HG02981 (cell line): Measurements from ENCODE around the gene IFT172.
A peak's percentile ranks its signal among the peaks of the same experiment; 100 is the strongest.
"Not testable (repeated sequence)": the region's sequence is repeated elsewhere in the genome, so short reads cannot be mapped to it uniquely, and the experiment has no call there.

ENCODE experiments used
- ATAC-seq: cut with Tn5 transposase; IDR thresholded peaks from one replicate; pipeline ENCODE4 v1.9.1; 2021; ENCODE audit warnings: mild to moderate bottlenecking, moderate library complexity; ENCODE audit not compliant: unreplicated experiment

IFT172 gene

DNA sequence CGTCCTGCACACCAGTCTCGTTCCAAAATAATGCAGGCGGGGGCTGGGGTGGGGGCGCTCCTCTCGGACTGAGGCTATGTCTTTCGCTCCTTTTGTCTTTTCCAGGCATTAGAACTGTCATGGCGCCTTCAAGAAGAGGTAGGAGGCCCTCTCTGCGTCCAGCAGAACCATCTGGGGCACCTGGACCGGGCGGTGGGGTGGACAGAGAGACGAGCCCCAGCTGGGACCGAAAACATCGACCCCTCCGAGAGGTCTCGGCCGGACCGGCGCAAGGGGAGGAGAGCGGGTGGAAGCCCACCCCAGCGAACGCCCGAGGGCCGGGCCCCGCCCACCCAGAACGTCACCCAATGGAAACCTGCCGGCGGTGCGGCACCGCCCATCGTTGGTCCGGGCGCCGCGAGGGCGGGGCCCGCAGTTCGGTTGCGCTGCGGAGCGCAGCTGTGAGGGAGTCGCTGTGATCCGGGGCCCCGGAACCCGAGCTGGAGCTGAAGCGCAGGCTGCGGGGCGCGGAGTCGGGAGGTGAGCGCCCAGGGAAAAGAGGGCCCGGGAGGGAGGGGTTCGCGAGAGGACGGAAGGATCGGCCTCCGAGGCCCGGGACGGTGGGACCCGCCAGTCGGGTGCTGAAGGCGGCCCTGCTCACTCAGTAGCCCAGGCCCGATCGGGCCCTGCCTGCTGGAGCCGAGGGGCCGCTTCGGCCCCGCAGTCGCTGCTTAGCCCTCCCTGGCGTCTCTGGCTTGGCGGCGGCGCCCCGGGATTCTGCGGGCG, 61.1 kb downstream of the IFT172 start, which contains the start of gene NRBP1:
TSS of gene NRBP1 (plus strand) at position 419 of the 765 bp plus-strand sequence. CDS start 4,643 bp downstream, outside the sequence.
- ATAC-seq = peak; percentile 89

GRCh38 chr2:27427863-27428212, 61.7 kb downstream of the IFT172 start:
- ATAC-seq = no peak

DNA sequence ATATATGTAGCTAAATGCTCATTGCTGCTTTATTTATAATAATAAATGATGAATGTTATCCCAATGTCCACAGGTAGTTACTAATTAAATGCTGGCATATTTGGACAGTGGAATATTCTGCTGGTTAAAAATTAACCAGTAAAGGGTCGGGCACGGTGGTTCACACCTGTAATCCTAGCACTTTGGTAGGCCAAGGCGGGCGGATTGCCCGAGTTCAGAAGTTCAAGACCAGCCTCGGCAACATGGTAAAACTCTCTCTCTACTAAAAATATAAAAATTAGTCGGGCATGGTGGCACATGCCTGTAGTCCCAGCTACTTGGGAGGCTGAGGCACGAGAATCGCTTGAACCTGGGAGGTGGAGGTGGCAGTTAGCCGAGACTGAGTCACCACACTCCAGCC, 64.5 kb downstream of the IFT172 start:
- ATAC-seq = not testable (repeated sequence)

DNA sequence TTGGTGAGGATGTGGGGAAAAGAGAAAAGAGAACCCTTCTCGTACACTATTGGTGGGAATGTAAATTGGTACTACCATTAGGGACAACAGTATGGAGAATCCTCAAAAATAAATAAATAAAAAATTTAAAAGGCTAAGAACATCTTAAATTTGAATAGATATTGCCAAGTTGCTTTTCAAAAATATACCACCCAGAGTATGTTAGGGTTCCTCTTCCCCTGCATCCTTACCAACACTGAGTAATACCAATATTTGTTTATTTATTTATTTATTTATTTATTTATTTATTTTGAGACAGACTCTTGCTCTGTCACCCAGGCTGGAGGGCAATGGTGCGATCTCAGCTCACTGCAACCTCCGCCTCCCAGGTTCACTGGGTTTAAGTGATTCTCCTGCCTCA, 66.6 kb downstream of the IFT172 start:
- ATAC-seq = no peak

GRCh38 chr2:27421660-27422250, 67.8 kb downstream of the IFT172 start:
- ATAC-seq = no peak

DNA sequence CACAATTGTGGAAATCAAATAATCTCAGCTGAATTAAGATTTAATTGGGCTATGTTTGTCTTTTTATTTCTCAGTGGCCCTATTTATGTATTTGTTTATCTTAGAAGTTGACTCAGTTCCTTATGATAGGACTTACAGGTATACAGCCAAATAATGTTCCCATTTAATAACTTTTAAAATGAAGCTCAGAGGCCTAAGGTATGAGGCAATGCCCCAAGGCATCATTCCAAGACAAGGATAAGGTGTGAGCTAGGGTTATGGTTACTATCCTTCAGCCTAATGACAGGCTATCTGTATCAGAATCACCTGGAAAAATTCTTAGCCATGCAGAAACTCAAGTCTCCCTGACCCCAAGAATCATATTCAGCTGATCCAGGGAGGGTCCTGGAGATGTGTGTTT, 68.5 kb downstream of the IFT172 start:
- no peak for ATAC-seq

DNA sequence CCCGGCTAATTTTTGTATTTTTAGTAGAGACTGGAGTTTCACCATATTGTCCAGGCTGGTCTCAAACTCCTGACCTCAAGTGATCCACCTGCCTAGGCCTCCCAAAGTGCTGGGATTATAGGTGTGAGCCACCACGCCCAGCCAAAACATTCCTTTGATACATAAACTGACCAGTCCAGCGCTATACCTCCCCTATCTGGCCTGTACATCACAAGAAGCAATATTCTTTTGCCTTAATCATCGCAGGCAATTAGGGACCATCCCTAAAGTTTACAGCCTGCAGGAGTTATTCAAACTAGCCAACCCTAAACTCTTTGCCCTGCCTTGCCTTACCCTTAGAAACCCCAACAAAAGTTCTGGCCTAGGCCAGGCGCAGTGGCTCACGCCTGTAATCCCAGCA, 73.4 kb downstream of the IFT172 start:
- no peak for ATAC-seq

GRCh38 chr2:27412419-27413152, 77.0 kb downstream of the IFT172 start:
- no peak for ATAC-seq

GRCh38 chr2:27409321-27410073, 80.0 kb downstream of the IFT172 start, which contains the start of gene PPM1G:
TSS of gene PPM1G (minus strand) at chr2:27409591. CDS start at chr2:27409422, 169 bp downstream.
- ATAC-seq = peak; percentile 95

- peak; percentile 32 for ATAC-seq
Observed at GRCh38 chr2:27408601-27409320, 80.8 kb downstream of the IFT172 start.

GRCh38 chr2:27407798-27408491, 81.6 kb downstream of the IFT172 start:
- no peak for ATAC-seq

DNA sequence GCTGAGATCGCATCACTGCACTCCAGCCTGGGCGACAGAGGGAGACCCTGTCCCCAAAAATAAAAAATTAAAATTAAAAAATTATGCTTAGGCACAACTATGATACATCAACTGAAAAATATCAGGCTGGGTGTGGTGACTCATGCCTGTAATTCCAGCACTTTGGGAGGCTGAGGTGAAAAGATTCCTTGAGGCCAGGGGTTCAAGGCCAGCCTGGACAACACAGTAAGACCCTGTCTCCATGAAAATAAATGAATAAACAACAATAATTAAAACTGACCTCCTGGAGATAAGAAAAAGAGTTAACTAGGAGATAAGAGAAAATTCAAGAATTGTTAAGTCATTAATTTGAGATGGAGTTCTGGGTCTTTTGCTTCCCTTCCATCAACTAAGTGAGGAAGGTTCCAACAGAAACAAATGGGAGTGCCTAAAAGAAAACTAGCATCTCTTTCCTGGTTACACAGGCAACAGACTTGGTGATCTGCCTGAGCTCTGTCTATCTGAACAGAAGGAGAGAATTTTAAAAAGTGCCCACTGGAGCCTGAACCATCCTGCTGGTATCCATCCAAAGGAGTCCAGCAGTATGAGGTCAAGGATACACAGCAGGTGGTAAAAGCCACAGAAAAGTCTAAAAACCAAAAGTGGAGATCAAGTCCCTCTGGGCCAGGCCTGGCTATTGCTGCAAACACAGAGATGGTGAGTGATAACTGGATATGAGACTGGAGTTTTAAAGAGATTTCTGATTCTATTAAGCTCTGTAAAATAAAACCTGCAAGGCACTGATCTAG, 89.0 kb downstream of the IFT172 start:
- no peak for ATAC-seq

DNA sequence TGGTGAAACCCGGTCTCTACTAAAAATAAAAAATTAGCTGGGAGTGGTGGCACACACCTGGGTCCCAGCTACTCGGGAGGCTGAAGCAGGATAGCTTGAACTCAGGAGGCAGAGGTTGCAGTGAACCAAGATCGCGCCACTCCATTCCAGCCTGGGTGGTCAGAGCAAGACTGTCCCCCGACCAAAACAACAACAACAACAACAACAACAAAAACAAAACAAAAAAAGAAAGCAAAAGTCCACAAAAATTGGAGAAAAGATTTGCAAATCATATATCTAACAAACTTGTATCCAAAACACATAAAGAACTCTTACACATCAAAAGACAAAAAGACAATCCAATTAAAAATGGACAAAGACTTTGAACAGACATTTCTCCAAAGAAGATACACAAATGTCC, 90.6 kb downstream of the IFT172 start:
- ATAC-seq = no peak
